Measurements from ENCODE around the gene POLD4.
"Not testable (repeated sequence)": the region's sequence is repeated elsewhere in the genome, so short reads cannot be mapped to it uniquely, and the experiment has no call there.

Gene POLD4

GRCh38 chr11:67345920-67346819 is 7.2 kb downstream of the POLD4 start:
- Mint-ChIP-seq H3K4me3 (no peak overlapping the region), H3K4me1 (ENCODE audit: low read depth) (peaks cover 22% of the 10 kb centered on the region), H3K9me3 (peaks cover 4% of the 10 kb centered on the region), H3K27me3 (ENCODE audit: low read depth) (no peaks in the 10 kb centered on the region), H3K27ac (no peak overlapping the region), H3K36me3 (ENCODE audit: low read depth) (no peaks in the 10 kb centered on the region)
- no peak for DNase-seq (ENCODE audit: low spot score)

GRCh38 chr11:67345247-67345919 is 8.0 kb downstream of the POLD4 start:
- Mint-ChIP-seq H3K27ac (no peak overlapping the region), H3K4me3 (no peak overlapping the region), H3K9me3 (peaks cover 4% of the 10 kb centered on the region), H3K4me1 (ENCODE audit: low read depth) (peaks cover 22% of the 10 kb centered on the region), H3K27me3 (ENCODE audit: low read depth) (no peaks in the 10 kb centered on the region), H3K36me3 (ENCODE audit: low read depth) (no peaks in the 10 kb centered on the region)
- no peak for DNase-seq (ENCODE audit: low spot score)

GRCh38 chr11:67344264-67344663 is 9.1 kb downstream of the POLD4 start:
- no peak overlapping the region for H3K4me3 Mint-ChIP-seq
- peak overlapping the region; percentile 74 for H3K27ac Mint-ChIP-seq
- H3K27me3 Mint-ChIP-seq (ENCODE audit: low read depth) = no peaks in the 10 kb centered on the region
- peaks cover 4% of the 10 kb centered on the region for H3K9me3 Mint-ChIP-seq
- peaks cover 22% of the 10 kb centered on the region for H3K4me1 Mint-ChIP-seq (ENCODE audit: low read depth)
- H3K36me3 Mint-ChIP-seq (ENCODE audit: low read depth) = no peaks in the 10 kb centered on the region
- no peak for DNase-seq (ENCODE audit: low spot score)

GRCh38 chr11:67337257-67337656 is 16.1 kb downstream of the POLD4 start:
- Mint-ChIP-seq H3K27me3 (ENCODE audit: low read depth) (no peaks in the 10 kb centered on the region), H3K27ac (no peak overlapping the region)

GRCh38 chr11:67332081-67332691 is 21.2 kb downstream of the POLD4 start:
- H3K36me3 Mint-ChIP-seq (ENCODE audit: low read depth) = no peaks in the 10 kb centered on the region
- H3K27ac Mint-ChIP-seq = no peak overlapping the region
- H3K9me3 Mint-ChIP-seq = no peaks in the 10 kb centered on the region
- H3K4me1 Mint-ChIP-seq (ENCODE audit: low read depth) = no peaks in the 10 kb centered on the region
- no peaks in the 10 kb centered on the region for H3K27me3 Mint-ChIP-seq (ENCODE audit: low read depth)
- H3K4me3 Mint-ChIP-seq = no peak overlapping the region
- no peak for DNase-seq (ENCODE audit: low spot score)

More at GRCh38 chr11:67337257-67337656, 16.1 kb downstream of the POLD4 start:
- Mint-ChIP-seq H3K4me1 (ENCODE audit: low read depth) (no peaks in the 10 kb centered on the region), H3K36me3 (ENCODE audit: low read depth) (no peaks in the 10 kb centered on the region), H3K4me3 (no peak overlapping the region), H3K9me3 (no peaks in the 10 kb centered on the region)
- DNase-seq (ENCODE audit: low spot score) = no peak

GRCh38 chr11:67323526-67323925 is 29.8 kb downstream of the POLD4 start:
- H3K27me3 Mint-ChIP-seq (ENCODE audit: low read depth) = peaks cover 3% of the 10 kb centered on the region
- no peak overlapping the region for H3K27ac Mint-ChIP-seq
- H3K9me3 Mint-ChIP-seq = no peaks in the 10 kb centered on the region

GRCh38 chr11:67322049-67322448 is 31.3 kb downstream of the POLD4 start:
- Mint-ChIP-seq H3K9me3 (no peaks in the 10 kb centered on the region), H3K4me3 (no peak overlapping the region), H3K27me3 (ENCODE audit: low read depth) (peaks cover 9% of the 10 kb centered on the region), H3K4me1 (ENCODE audit: low read depth) (peaks cover 6% of the 10 kb centered on the region), H3K27ac (no peak overlapping the region), H3K36me3 (ENCODE audit: low read depth) (no peaks in the 10 kb centered on the region)
- no peak for DNase-seq (ENCODE audit: low spot score)

More at GRCh38 chr11:67323526-67323925, 29.8 kb downstream of the POLD4 start:
- no peaks in the 10 kb centered on the region for H3K36me3 Mint-ChIP-seq (ENCODE audit: low read depth)
- H3K4me3 Mint-ChIP-seq = no peak overlapping the region
- DNase-seq (ENCODE audit: low spot score) = no peak
- peaks cover 2% of the 10 kb centered on the region for H3K4me1 Mint-ChIP-seq (ENCODE audit: low read depth)

- no peak overlapping the region for H3K4me3 Mint-ChIP-seq
- no peak for DNase-seq (ENCODE audit: low spot score)
- H3K27me3 Mint-ChIP-seq (ENCODE audit: low read depth) = peaks cover 9% of the 10 kb centered on the region
- peaks cover 8% of the 10 kb centered on the region for H3K4me1 Mint-ChIP-seq (ENCODE audit: low read depth)
- H3K36me3 Mint-ChIP-seq (ENCODE audit: low read depth) = no peaks in the 10 kb centered on the region
- no peak overlapping the region for H3K27ac Mint-ChIP-seq
- H3K9me3 Mint-ChIP-seq = no peaks in the 10 kb centered on the region
Measured at GRCh38 chr11:67321313-67321871, 32.0 kb downstream of the POLD4 start.

GRCh38 chr11:67320691-67321090 is 32.7 kb downstream of the POLD4 start:
- DNase-seq (ENCODE audit: low spot score) = no peak
- H3K27me3 Mint-ChIP-seq (ENCODE audit: low read depth) = peaks cover 9% of the 10 kb centered on the region
- no peaks in the 10 kb centered on the region for H3K36me3 Mint-ChIP-seq (ENCODE audit: low read depth)
- no peak overlapping the region for H3K27ac Mint-ChIP-seq
- H3K9me3 Mint-ChIP-seq = no peaks in the 10 kb centered on the region
- no peak overlapping the region for H3K4me3 Mint-ChIP-seq
- peaks cover 8% of the 10 kb centered on the region for H3K4me1 Mint-ChIP-seq (ENCODE audit: low read depth)

GRCh38 chr11:67320011-67320410 is 33.3 kb downstream of the POLD4 start:
- Mint-ChIP-seq H3K27ac (no peak overlapping the region), H3K27me3 (ENCODE audit: low read depth) (peaks cover 9% of the 10 kb centered on the region), H3K4me3 (no peak overlapping the region), H3K36me3 (ENCODE audit: low read depth) (no peaks in the 10 kb centered on the region), H3K4me1 (ENCODE audit: low read depth) (peaks cover 12% of the 10 kb centered on the region), H3K9me3 (no peaks in the 10 kb centered on the region)
- no peak for DNase-seq (ENCODE audit: low spot score)

GRCh38 chr11:67318876-67319275 is 34.5 kb downstream of the POLD4 start:
- Mint-ChIP-seq H3K4me3 (peak overlapping the region; percentile 89), H3K4me1 (ENCODE audit: low read depth) (peaks cover 18% of the 10 kb centered on the region)
- not testable (repeated sequence) for H3K27me3 Mint-ChIP-seq (ENCODE audit: low read depth); H3K36me3 Mint-ChIP-seq (ENCODE audit: low read depth); H3K27ac Mint-ChIP-seq; H3K9me3 Mint-ChIP-seq; DNase-seq (ENCODE audit: low spot score)

GRCh38 chr11:67317888-67318555 is 35.3 kb downstream of the POLD4 start:
- Mint-ChIP-seq H3K4me3 (peak overlapping the region; percentile 89), H3K9me3 (no peaks in the 10 kb centered on the region), H3K27me3 (ENCODE audit: low read depth) (peaks cover 9% of the 10 kb centered on the region), H3K36me3 (ENCODE audit: low read depth) (no peaks in the 10 kb centered on the region), H3K4me1 (ENCODE audit: low read depth) (peaks cover 26% of the 10 kb centered on the region), H3K27ac (peak overlapping the region; percentile 97)
- no peak for DNase-seq (ENCODE audit: low spot score)

- peak overlapping the region; percentile 97 for H3K27ac Mint-ChIP-seq
- H3K36me3 Mint-ChIP-seq (ENCODE audit: low read depth) = no peaks in the 10 kb centered on the region
- DNase-seq (ENCODE audit: low spot score) = peak; percentile 98
- H3K4me1 Mint-ChIP-seq (ENCODE audit: low read depth) = peaks cover 31% of the 10 kb centered on the region
- peak overlapping the region; percentile 89 for H3K4me3 Mint-ChIP-seq
- peaks cover 9% of the 10 kb centered on the region for H3K27me3 Mint-ChIP-seq (ENCODE audit: low read depth)
- no peaks in the 10 kb centered on the region for H3K9me3 Mint-ChIP-seq
Measured at GRCh38 chr11:67317205-67317887, 36.0 kb downstream of the POLD4 start.
